ENCODE data around the gene STK24.
"Not testable (repeated sequence)": the region's sequence is repeated elsewhere in the genome, so short reads cannot be mapped to it uniquely, and the experiment has no call there.

Gene STK24

GRCh38 chr13:98576963-98577835, at the start of gene STK24:
Gene STK24, minus strand, starts transcription at chr13:98577107. Its CDS starts 321 bp downstream, at chr13:98576786.
- peak in 5 of 6 experiments; percentile 38 to 45 (median 42) for DNase-seq

GRCh38 chr13:98626298-98626935, 49.5 kb upstream of the STK24 start:
- no peak for DNase-seq

DNA sequence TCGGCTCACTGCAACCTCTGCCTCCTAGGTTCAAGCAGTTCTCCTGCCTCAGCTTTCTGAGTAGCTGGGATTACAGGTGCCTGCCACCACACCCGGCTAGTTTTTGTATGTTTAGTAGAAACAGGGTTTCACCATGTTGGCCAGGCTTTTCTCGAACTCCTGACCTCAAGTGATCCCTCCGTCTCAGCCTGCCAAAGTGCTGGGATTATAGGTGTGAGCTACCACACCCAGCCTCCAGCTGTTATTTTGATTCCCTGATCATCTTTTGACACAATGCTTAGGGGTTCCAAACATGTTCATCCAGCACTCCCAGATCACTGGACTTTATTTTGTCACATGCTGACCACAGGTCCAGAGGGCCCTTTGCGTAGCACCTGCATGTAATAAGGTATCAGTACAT, 47.7 kb upstream of the STK24 start:
- not testable (repeated sequence) for DNase-seq

GRCh38 chr13:98622931-98623331, 46.0 kb upstream of the STK24 start:
- DNase-seq: no peak

DNA sequence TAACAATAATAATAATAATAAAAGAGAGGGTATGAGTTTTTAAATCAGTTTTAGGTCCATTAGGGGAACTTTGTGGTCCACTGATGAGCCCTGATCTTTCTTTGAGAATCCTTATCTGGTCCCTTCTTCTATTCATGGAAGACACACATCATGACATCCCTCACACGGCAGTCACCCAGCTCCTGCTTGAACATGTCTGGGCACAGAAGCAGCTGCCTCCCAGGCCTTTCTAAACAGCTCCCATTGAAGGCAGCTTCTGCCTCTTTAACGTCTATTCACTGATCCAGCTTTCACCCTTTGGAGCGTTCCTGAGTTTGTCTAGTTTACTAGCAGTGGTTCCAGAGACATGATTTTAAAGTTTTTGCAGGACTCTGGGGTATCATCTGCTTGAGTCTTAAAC, 42.6 kb upstream of the STK24 start:
- DNase-seq: no peak

- not testable (repeated sequence) for DNase-seq
Measured at GRCh38 chr13:98615595-98615994, 38.7 kb upstream of the STK24 start.

GRCh38 chr13:98613591-98613990, 36.7 kb upstream of the STK24 start:
- no peak for DNase-seq

- DNase-seq: no peak
Measured at GRCh38 chr13:98609756-98610155, 32.8 kb upstream of the STK24 start.

DNA sequence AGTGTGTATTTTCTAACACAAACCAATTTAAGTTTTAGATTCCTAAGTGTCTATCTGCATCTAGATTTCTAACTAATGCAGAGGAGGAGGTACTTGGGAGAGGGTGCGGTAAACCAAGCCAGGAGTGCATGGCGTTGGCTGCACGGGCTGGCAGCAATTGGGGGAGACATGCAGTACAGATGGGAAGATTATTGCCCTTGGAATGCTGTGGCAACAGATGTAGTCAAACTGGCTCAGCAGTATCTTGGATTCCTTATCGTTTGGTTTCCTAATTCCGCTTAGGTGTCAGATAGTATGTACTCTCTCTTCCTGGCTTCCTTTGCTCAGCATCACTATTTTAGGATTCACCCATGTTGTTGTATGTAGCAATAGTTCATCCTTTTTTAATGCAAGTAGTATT, 29.4 kb upstream of the STK24 start:
- DNase-seq: no peak

DNA sequence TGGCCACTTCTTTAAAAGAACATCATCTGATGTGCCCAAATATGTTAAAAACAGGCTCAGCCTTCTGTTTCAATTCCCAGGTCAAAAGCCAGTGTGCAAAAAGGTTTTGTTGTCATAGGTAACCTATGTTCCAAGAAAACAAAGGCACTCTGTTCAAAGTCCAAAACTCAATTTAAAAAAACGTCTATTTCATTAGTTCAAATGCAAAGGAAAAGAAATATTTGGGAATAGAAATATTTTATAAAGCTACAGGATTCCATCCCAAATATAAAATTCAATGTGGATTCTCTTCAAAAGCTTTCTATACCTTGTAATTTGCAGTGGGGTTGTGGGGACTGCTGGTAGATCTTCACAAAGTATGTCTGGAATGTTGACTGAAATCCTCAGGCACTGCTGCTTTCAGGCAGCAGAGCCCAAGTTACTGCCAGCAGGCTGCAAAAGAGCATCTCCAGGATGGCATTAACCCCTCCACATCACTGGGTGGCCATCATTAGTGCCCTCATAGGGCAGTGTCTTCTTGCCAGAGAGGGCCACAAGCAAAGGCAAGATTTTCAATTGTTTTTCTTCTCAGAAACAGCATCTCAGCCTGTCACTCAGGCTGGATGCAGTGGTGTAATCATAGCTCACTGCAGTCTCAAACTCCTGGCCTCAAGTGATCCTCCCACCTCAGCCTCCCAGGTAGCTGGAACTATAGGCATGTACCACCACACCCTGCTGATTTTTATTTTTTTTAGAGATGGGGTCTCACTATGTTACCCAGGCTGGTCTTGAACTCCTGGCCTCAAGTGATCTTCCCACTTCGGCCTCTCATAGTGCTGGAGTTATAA, 22.8 kb upstream of the STK24 start:
- no peak for DNase-seq

DNA sequence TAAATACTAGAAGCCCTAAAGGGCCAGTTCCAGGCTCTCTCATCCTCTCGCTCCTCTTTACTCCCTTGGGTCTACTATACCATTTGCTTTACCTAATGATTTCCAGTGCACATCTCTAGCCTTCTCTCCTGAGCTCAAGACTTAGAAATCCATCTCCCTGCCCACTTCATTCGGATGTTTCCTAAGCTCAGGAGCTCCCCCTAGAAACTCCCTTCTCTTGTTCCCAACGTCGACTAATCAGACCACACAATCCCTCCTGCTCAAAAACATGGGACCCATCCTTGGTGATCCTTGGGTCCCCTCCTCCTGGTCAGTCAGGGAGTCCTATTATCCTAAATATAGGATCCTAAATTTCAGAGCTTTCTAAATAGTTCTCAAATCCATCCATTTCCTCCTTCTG, 21.1 kb upstream of the STK24 start:
- no peak for DNase-seq

GRCh38 chr13:98595134-98595533, 18.2 kb upstream of the STK24 start:
- DNase-seq: no peak

- no peak for DNase-seq
Measured at GRCh38 chr13:98592362-98592732, 15.4 kb upstream of the STK24 start.

DNA sequence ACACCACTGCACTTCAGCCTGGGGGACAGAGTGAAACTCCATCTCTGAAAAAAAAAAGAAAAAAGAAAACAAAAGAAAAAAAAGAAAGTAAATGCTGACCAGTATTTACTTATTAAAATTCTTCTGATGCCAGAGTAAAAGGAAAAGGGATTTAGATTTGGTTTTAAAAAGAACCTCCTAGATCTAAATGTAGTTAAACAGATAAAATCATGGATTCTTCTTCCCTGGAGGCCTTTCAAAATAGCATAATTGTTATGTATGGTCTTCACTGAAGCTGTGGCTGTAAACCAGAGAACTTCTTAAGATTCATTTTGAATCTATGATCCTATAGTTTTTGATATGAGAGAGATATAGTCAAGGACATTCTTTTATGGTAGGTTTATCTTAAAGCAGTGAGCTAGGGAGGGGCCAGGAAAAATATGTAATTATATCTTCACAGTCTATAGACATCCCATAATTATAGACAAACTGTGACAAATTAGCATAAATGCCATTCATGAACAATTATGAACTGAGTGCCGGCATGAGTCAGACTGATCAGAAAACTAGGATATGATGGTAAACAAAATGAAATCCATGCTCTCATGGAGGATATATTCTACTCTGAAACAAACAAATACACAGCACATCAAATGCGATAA, 14.9 kb upstream of the STK24 start:
- DNase-seq: no peak

DNA sequence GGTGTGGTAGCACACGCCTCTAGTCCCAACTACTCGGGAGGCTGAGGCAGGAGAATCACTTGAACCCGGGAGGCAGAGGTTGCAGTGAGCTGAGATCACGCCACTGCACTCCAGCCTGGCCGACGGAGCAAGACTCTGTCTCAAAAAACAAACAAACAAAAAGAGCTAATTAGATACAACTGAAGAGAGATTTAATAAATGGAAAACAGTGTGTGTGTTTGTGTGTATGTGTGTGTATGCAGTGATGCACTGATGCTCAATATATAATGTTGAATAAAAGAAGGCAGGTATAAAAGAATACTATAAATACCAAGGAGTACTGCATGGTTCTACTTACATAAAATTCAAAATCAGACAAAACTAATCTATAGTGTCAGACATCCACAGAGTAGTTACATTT, 13.6 kb upstream of the STK24 start:
- DNase-seq: not testable (repeated sequence)

DNA sequence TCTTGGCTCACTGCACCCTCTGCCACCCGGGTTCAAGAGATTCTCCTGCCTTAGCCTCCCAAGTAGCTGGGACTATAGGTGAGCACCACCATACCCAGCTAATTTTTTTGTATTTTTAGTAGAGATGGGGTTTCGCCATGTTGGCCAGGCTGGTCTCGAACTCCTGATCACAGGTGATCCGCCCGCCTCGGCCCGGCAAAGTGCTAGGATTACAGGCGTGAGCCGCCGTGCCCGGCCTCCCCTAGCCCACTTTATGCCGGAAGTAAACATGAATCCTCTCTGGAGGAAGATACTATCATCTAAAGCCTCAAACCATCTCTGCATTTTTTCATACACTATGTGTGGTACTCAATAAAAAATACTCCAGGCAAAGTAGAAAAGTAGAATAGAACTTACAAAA, 12.6 kb upstream of the STK24 start:
- not testable (repeated sequence) for DNase-seq

GRCh38 chr13:98586400-98587345, 9.8 kb upstream of the STK24 start:
- DNase-seq: no peak

GRCh38 chr13:98585946-98586345, 9.0 kb upstream of the STK24 start:
- DNase-seq: no peak

DNA sequence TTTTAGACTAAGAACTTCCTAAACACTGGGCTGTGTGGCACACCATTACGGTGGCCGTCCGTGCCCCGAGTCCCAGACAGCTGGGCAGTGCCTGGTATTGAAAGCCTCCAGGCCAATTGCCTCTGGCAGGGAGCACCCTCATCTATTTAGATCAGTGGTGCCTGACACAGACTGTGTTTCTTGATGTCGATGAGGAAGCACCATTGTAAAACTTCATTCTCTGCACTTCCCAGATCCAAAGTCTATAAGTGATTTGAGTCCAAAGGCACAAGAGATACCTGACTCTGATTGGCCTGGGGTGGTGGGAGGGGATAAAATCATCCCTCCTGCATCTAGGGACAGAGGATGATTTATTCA, 8.5 kb upstream of the STK24 start:
- no peak for DNase-seq

- DNase-seq: no peak
Measured at GRCh38 chr13:98584668-98585397, 7.9 kb upstream of the STK24 start.

- DNase-seq: no peak
Measured at GRCh38 chr13:98582947-98583346, 6.0 kb upstream of the STK24 start.

Data from stimulated activated naive CD4-positive, alpha-beta T cell (primary cell).